ENCODE measurements around the gene ARHGAP4.

The ARHGAP4 gene

GRCh38 chrX:153866302-153867019, 59.6 kb downstream of the ARHGAP4 start:
- DNase-seq (no peak), ATAC-seq (no peak)

GRCh38 chrX:153865685-153866084, 60.4 kb downstream of the ARHGAP4 start:
- ATAC-seq (no peak), DNase-seq (no peak)

GRCh38 chrX:153865321-153865580, 60.8 kb downstream of the ARHGAP4 start:
- DNase-seq: no peak
- no peak for ATAC-seq

GRCh38 chrX:153864561-153865320, 61.3 kb downstream of the ARHGAP4 start:
- ATAC-seq (no peak), DNase-seq (no peak)

- DNase-seq: no peak
- ATAC-seq: no peak
These were observed 62.0 kb downstream of the ARHGAP4 start for GRCh38 chrX:153864101-153864500.

GRCh38 chrX:153863251-153863991, 62.6 kb downstream of the ARHGAP4 start:
- ATAC-seq (no peak), DNase-seq (no peak)

- no peak for DNase-seq
- no peak for ATAC-seq
These were observed 63.5 kb downstream of the ARHGAP4 start for GRCh38 chrX:153862369-153863250.

GRCh38 chrX:153861733-153862310, 64.2 kb downstream of the ARHGAP4 start:
- DNase-seq (no peak), ATAC-seq (no peak)

GRCh38 chrX:153861151-153861550, 64.9 kb downstream of the ARHGAP4 start:
- no peak for ATAC-seq
- no peak for DNase-seq
